Erythroblast (primary cell): ENCODE data around the gene BRCA2.

Experiments
- GATA1 ChIP-seq: IDR thresholded peaks from 2 replicates; pipeline ENCODE4 v1.6.1; 2011; ENCODE audit warnings: low read depth, mild to moderate bottlenecking, control low read depth, low read length, moderate library complexity
- POLR2A ChIP-seq: IDR thresholded peaks from 2 replicates; pipeline ENCODE4 v1.6.1; 2011; ENCODE audit warnings: mild to moderate bottlenecking, low read length

DNA sequence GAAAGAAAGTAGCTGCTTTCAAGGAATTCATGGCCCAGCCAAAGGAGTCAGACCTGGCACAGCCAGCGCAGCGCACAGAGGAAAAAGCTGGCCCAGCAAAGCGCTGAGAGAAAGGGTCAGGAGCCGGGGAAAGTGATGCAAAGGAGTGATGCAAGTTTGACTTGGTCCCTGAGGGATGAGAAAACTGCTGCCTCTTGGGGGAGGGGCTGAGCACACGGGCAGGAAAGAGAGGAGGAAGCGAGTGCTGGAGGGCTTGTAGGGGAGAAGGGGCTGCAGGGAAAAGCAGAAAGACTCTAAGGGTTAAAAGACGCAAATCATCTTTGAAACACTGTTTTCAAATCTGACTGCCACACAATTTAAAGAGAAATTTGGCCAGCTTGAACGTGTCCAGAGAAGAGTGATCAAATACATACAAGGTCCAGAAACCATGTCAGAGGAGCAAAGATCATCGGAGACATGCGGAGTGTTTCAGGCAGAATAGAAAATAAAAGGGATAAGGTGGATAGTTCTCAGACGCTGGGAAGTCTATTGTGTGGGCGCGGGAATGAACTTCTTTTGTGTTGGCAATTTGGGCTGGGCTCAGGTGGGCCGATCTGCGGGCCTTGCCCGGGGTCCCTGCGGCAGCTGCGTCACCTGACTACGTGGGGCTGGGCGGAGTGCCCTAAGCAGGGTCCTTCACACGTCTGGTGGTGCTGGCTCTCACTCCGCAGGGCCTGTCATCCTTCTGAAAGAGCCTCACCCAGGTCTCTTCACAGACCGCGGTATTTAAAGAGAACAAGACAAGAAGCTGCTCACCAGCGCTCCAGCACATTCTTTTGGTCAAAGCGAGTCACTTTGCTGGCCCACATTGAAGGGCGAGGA lies 94.5 kb downstream of the BRCA2 start:
- TF ChIP-seq POLR2A (no peak), GATA1 (no peak)
